HG02970 (cell line): Measurements from ENCODE around the gene DNASE1L3.
"Not testable (repeated sequence)": the region's sequence is repeated elsewhere in the genome, so short reads cannot be mapped to it uniquely, and the experiment has no call there.

Experiments
- ATAC-seq: cut with Tn5 transposase; IDR thresholded peaks from one replicate; pipeline ENCODE4 v1.9.1; 2021; ENCODE audit warnings: mild to moderate bottlenecking, moderate library complexity, moderate number of reproducible peaks; ENCODE audit not compliant: unreplicated experiment, low FRiP score

Gene DNASE1L3

GRCh38 chr3:58210761-58211460 lies at the start of gene DNASE1L3:
Gene DNASE1L3, minus strand, starts transcription at chr3:58210972. Its CDS starts 66 bp downstream, at chr3:58210906.
- ATAC-seq = no peak

GRCh38 chr3:58260261-58260731 lies 49.5 kb upstream of the DNASE1L3 start:
- no peak for ATAC-seq

- ATAC-seq = no peak
Observed at GRCh38 chr3:58258392-58259055, 47.8 kb upstream of the DNASE1L3 start.

- ATAC-seq = no peak
Observed at GRCh38 chr3:58256511-58256910, 45.7 kb upstream of the DNASE1L3 start.

- no peak for ATAC-seq
Observed at GRCh38 chr3:58256061-58256460, 45.3 kb upstream of the DNASE1L3 start.

GRCh38 chr3:58254144-58254543 lies 43.4 kb upstream of the DNASE1L3 start:
- no peak for ATAC-seq

GRCh38 chr3:58251631-58252035 lies 40.9 kb upstream of the DNASE1L3 start:
- ATAC-seq = no peak

- no peak for ATAC-seq
Observed at GRCh38 chr3:58250093-58250707, 39.4 kb upstream of the DNASE1L3 start.

- ATAC-seq = no peak
Observed at GRCh38 chr3:58249358-58250092, 38.8 kb upstream of the DNASE1L3 start.

GRCh38 chr3:58246148-58247047 lies 35.6 kb upstream of the DNASE1L3 start:
- ATAC-seq = no peak

GRCh38 chr3:58243976-58244585 lies 33.3 kb upstream of the DNASE1L3 start:
- no peak for ATAC-seq

- not testable (repeated sequence) for ATAC-seq
Observed at GRCh38 chr3:58242860-58243259, 32.1 kb upstream of the DNASE1L3 start.

GRCh38 chr3:58242340-58242739 lies 31.6 kb upstream of the DNASE1L3 start:
- ATAC-seq = no peak

- ATAC-seq = no peak
Observed at GRCh38 chr3:58241306-58242044, 30.7 kb upstream of the DNASE1L3 start.

GRCh38 chr3:58238830-58239229 lies 28.1 kb upstream of the DNASE1L3 start:
- ATAC-seq = no peak

GRCh38 chr3:58237941-58238681 lies 27.3 kb upstream of the DNASE1L3 start:
- peak; percentile 29 for ATAC-seq

GRCh38 chr3:58237238-58237940 lies 26.6 kb upstream of the DNASE1L3 start, which contains the start of gene ABHD6:
Gene ABHD6, plus strand, starts transcription at chr3:58237792. Its CDS starts 18,795 bp downstream, at chr3:58256587.
- peak; percentile 69 for ATAC-seq
